ENCODE data around the gene COL25A1.
"Not testable (repeated sequence)": the region's sequence is repeated elsewhere in the genome, so short reads cannot be mapped to it uniquely, and the experiment has no call there.

COL25A1 gene

DNA sequence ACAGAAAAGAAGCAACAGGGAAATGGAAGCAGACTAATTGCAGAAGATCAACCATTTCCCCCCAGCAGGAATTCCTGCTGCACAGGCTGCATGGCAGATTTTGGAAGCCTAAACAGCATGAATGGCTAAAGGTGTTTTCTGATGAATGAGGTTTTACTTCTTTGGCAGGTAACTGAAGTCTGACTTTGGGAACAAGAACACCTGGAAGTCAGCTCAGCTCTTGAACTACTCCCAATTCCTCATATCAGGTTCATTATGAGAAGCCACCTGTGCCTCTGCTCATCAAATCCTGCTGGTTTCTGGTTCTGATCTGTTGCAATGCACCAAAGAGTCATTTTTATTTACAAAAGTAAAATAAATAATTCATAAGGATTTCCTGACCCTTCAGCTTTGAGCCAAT is 139.0 kb downstream of the COL25A1 start:
- DNase-seq = no peak

DNA sequence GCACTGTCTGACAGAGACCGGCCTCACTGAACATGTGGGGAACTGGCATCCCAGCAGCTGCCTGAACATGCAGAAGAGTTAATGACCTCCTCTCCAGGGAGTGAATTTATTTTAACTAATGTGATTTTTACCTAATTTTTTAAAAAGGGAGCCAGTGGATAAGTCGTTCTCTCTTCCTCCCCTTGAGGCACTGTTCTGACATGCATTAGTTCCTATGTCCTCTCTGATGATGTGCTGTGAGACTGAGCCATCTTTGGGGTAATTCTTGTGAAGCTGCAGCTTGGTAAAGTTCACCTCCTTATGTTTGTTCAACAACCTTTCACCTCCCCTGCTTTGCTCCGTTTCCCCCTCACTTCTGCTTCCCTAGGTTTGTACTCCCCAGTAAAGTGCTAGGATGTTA is 139.7 kb downstream of the COL25A1 start:
- DNase-seq = no peak

DNA sequence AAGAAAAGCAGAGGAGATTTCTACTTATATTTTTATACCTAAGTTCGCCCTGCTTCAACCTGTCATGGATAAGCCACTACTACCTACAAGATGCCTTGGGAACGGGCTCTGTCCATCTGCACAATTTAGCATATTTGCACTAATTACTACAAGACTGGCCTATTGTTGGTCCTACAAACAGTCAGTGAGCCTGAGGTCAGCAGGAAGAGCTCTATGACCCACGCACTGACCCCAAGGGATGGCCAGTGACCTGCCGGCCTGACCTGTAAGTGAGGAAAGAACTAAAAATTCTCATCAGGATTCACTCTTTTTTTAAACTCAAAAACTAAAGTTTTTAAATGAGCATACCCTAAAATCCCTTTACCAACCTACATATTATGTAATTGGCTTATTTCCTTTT is 142.0 kb downstream of the COL25A1 start:
- DNase-seq = no peak

DNA sequence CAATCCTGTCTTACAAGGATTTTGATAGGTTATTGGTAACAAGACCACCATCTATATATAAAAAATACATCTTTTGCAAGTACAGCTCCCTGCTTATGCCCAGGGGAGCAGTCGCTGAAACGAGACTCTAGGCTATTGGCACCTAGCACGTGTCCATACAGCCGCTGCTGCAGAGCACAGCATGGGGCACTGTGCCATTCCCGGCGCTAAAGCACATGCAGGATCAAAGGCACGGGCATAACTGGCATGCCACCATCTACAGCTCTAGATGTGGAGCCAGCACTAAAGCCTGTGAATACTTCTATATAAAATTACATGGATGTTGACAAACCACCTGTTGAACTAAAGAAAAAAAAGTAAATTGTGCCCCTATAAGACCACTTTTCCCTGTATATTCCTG is 144.8 kb downstream of the COL25A1 start:
- no peak for DNase-seq

DNA sequence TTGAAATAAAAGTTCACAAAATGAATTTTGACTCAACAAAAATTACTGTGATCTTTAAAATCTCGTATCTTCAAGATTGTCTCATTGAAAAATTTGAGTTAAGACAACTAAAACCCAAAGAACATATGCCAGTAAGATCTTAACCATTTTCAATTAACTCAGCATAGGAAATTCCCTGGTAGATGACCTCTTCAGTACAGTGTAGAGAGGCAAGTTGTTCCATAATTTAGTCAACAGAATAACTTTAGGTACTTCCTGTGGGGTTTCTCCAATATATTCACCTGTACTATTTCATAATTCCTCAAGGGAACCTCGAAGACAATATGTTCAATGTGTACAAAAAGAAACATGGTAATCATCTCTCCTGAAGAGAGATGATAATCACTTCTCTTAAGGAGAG is 145.3 kb downstream of the COL25A1 start:
- no peak for DNase-seq

DNA sequence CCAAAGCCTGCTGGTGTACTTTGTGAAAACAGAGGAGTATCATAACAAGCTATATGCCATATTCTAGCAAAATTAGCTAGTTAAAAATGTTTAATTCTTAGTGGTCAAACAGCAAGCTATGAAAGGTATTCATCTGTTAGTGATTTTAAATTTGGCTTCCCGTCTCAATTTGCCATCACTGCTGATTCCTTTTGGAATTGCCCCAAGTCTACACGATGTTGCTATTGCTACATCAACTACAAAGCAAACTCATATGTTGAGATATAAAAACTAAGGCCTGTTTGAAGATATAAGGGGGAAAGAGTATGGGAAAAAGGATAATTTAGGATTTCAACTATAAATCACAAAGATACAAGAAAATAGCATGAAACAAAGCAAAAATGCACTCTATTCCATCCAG is 146.1 kb downstream of the COL25A1 start:
- no peak for DNase-seq

DNA sequence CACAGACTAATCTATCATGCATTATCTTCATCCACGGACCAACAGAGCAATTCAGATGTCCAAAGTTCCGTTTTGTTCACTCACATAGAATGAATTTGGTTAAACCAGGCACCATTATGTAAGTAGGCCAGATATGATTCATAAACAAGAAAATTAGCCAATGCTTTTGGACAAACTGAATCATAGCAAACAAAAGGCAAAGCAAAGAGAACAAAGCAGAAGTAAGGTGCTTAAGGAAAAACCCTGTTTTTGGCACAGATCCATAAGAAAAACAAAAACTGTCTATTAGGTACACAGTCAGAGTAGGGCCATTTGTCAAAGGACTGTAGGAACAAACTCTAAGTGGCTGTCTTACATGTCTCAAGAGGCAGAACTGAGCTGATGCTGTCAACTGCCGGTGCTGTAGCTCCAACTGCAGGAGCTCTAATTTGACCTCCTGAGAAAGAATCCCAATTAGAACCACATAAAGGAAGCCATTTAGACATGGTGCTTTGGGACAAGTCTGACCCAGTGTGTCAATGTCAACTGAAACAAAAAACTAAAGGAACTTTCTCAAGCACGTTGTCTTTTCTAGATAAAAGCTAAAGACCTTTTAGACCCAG is 146.7 kb downstream of the COL25A1 start:
- DNase-seq = no peak

DNA sequence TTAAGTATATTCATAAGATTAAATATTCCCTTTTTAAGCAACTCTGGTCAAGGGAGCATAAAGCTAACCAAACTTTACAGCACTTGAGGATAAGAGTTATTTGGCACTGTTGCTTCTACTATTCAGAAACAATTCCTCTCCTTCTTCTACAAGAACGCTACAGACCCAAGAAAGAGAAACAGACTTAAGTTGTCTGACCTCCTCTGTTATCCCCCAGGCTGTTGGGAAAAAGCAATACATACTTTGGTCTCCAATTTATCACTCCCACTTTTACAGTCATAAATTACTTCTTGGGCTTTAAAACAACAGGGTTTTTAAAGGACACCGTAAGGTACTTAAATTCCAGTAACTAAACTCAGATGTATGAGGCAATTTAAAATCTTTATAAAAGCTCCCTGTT is 147.4 kb downstream of the COL25A1 start:
- DNase-seq = no peak

DNA sequence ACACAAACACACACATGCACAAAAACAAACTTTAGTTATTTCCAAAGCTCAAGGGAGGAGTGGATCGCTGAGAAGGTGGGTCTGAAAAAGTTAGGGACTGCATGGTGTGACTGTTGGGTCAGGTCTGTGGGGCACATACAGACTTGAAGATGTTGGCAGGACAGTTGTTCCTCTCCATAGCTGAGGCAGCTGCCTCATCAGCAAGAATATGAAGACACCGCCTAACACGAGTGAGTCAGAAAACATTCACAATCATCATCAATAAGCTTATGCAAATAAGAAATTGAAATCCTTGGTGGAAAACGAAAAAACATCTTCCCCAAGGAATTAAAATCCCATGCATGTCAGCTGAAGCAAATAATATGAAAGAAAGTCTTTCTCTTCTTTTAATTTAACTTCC is 148.0 kb downstream of the COL25A1 start:
- no peak for DNase-seq

DNA sequence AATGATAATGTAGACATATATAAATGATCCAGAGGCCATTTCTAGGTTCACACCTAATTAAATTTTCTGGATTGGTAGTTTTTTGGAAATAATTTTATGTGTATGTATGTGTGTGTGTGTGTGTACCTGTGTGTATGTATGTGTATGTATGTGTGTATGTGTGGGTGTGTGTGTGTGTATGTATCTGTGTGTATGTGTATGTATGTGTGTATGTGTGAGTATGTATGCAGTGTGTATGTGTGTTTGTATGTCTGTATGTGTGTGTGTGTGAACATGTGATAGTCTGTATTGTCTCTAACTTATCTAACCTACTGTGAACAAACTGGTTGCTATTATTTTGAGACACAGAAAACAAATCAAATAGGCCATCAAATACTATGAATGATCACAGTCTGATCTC is 152.6 kb downstream of the COL25A1 start:
- no peak for DNase-seq

DNA sequence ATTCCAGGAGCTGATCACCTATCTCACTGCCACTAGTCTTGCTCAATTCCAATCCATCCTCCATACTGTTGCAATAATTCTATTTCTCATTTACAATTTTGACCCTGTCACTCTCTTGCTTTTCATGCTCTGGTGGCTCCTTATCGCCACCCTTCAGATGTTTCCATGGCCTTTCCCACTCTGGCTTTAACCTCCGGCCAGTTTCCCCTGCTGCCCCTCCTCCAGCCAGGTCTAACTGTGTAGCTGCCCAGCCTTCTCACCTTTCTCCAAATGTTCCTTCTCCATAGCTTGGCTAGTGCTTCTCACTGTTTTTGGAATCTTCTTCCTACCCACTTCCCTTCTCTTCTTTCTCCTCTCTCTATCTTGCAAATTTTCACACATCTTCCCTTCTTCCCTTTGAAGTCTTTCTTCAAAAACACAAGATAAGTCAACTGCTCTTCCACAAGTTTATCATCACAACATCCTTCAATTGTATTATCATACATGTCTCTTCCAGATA is 153.8 kb downstream of the COL25A1 start:
- DNase-seq = no peak

DNA sequence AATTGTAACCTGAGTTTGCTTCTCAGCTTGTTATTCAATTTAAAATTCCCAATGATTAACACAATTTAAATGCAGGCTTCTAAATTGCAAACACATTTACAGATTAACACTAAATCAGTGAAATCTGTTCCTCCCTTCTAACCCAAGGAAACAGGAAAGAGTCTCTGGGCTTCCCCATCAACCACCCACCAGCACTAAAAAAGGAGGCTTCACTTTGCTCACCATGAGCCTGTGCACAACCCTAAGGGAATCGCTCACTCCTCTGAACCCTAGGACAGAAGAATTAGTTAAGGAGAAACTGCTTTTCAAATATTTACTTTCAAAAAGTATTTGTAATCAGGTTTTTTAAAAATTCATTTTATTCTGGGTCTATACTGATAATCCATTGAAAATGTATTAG is 155.3 kb downstream of the COL25A1 start:
- DNase-seq = no peak

DNA sequence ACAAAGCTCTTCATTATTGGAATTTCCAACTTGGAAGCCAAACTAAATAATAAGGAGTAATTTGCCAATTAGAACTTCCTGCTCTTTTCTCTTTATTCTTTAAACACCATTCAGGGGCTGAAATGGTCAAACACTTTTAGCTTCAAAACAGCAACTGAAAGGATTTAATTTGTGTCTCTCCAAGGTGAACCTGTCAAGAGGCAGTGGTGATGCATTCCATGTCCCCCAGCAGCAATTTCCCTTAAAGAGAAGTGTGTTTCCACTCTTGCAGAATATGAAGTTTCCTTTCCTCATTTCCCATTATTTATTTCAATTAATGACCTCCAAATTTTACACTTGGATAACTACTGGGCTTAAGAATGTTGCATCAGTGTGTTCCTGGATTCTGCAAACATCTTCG is 156.0 kb downstream of the COL25A1 start:
- DNase-seq = no peak

DNA sequence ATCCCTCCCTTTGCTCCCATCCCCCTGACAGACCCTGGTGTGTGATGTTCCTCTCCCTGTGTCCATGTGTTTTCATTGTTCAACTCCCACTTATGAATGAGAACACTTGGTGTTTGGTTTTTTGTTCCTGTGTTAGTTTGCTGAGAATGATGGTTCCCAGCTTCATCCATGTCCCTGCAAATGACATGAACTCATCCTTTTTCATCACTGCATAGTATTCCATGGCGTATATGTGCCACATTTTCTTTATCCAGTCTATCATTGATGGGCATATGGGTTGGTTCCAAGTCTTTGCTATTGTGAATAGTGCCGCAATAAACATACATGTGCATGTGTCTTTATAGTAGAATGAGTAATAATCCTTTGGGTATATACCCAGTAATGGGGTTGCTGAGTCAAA is 164.3 kb downstream of the COL25A1 start:
- DNase-seq = not testable (repeated sequence)

DNA sequence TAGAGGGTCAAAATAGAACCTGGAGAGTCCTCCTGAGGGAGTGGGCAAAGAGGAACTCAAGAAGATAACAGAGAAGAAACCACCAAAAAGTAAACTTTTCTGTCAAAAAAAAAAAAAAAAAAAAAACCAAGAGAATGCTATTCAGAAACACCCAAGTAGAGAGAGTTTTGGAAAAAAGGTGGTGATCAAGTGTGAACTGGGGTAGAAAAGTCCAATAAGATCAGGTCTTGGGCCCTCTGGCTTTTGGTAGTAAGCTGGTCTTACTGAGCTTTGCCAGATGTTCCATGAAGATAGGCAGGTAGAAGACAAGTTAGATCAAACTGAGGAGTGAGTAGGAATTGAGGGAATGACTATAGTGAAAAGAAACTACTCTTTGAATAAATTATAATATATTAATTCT is 167.5 kb downstream of the COL25A1 start:
- DNase-seq = no peak

DNA sequence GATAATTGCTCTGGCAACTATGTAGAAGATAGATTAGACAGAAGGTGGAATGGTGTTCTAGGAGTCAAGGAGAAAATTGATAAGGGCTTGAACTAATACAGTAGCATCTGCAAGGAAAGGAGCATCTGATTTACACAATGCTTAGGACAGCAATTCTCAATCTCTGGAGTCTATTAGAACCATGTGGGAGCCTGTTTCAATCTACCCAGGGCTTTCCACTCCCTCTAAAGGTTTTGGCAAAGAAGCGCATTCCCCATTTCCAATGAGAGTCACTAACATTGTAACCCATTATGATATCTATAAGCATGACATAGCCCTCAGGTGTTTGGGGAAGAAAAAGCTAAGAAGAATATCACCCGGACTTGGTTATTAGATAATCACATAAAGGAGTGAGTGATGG is 168.2 kb downstream of the COL25A1 start:
- DNase-seq = no peak

DNA sequence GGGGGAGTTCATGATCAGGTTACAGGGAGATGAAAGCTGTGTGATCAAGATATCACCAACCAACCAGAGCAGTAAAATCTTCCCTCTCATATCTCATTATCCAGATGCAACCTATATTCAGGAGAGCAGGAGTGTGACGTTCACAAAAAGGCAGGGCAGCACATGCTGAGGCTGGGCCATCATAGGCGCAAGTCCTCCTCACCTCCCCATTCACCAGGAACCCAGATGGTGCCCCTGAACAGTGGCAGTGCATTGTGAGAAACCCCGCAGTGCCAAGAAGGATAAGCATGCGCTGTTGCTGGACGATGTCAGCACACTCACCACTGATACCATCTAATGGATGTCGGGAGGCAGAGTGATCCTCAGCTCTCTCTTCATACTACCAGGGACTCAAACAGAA is 170.9 kb downstream of the COL25A1 start:
- DNase-seq = no peak

DNA sequence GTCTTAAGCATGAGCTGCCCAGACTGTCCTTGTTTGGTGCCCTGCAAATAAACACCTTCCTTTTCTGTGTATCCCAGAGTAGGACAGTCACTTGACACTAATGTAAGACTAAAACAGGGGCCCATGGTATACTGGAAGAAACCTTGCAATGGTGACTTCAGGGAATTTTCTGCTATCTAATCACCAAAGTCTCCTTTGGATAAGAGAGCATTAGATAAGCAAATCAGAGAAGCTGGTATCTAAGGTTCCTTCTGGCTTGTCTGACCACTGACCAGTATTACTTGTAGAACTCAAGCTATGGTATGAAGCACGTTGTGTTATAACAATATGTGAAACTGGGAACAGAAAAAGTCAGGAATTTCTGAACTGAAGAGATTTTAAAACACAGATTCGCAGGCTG is 173.9 kb downstream of the COL25A1 start:
- no peak for DNase-seq

DNA sequence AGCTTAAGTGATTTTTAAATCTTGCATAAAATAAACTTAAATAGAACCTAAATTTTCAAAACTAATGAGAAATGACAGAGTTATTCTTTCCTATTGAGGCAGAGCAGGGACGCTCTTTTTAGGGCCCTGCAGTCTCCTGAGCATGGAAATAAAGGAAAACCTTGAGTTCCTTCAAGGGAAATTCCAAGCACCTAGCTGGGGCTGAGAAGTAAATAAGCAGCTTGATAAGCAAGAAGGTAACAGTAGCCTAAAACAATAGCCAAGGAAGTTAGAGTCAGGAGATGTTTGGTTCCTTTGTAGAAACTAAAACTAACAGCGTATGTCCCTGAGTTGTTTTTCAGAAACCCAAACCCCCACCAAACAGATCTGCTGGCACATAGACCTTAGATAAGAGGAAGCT is 174.6 kb downstream of the COL25A1 start:
- no peak for DNase-seq

DNA sequence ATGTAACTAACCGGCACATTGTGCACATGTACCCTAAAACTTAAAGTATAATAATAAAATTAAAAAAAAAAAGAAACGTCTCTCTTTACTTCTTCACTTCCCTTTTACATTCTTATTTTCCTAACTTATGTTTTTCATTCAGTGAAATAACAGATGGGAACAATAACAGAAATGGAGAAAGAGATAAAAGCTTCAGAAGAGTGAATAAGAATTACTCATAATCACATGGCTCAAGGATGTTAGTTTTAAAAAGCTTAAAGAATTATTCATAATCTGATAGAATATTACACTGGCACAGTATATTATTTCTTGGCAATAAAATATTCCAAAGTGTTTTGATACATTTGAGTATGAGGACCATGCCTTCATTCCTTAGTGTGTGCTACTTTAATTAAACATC is 175.6 kb downstream of the COL25A1 start:
- DNase-seq = no peak

DNA sequence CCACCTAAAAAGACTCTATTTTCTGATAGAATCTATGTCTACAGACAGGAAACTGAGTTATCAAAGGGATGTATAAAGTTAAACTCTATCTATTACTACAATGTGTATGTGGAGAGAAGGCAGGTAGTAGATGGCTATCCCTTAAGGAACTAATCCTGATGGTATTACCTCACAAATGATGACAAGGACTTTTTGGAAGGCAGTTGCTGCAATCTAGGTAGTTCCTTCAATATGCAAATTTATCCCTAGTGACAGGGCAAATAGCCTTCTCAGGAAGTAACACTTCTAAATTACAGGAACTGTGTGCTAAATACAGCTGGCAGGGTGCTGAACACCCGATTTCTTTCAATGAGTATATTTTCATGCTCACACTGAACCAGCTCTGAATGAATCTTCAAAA is 177.4 kb downstream of the COL25A1 start:
- DNase-seq = no peak

DNA sequence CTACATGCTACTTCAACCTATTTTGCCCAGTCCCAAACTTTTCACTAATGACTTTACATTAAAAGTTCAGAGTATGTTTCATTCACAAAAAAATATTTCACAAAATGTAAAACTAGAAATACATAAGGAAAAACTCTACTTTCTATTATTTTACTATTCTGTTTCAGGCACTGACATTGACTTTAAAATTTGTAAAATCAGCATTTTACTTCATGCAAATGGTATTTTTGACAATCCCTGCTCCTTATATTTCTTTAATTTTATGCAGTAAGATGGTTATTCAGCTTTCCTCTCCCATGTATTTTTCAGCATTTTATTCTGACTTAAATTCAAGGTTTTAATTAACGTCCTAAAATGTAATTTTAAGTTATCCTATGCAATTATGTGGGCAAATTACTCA is 178.5 kb downstream of the COL25A1 start:
- DNase-seq = no peak

DNA sequence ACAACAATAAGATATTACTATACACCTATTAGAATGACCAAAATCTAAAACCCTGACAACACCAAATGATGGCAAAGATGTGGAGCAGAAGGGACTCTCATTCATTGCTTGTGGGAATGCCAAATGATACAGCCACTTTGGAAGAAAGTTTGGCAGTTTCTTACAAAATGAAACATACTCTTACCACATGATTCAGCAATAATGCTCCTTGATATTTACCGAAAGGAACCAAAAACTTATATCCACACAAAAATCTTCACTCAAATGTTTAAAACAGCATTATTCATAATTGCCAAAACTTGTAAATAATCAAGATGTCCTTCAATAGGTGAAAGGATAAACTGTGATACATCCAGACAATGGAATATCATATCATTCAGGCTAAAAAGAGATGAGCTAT is 180.9 kb downstream of the COL25A1 start:
- no peak for DNase-seq

DNA sequence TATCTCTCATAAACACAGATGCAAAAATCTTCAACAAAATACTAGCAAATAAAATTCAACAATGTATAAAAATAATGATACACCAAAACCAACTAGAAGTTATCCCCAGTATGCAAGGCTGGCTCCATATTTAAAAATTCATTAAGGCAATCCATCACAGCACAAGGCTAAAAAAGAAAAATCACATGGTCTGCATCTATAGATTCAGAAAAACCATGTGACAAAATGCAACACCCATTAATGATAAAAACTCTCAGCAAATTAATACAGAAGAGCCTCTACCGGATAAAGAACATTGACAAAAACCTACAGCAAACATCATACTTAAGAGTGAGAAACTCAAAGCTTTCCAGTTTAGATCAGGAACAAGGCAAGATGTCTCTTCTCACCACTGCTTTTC is 182.6 kb downstream of the COL25A1 start:
- no peak for DNase-seq

DNA sequence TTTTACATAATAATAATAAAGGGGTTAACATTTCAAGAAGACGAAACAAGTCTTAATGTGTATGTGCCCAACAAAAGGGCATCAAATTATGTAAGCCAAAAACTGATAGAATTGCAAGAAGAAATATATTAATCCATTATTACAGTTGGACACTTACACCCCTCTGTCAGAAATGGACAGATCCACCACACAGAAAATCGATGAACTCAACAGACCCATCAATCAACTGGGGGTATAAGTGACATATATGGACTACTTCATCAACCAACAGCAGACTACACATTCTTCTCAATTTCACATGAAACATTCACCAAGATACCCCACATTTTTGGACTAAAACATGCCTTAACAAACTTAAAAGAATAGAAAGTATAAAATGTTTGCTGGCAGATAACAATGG is 183.8 kb downstream of the COL25A1 start:
- no peak for DNase-seq

DNA sequence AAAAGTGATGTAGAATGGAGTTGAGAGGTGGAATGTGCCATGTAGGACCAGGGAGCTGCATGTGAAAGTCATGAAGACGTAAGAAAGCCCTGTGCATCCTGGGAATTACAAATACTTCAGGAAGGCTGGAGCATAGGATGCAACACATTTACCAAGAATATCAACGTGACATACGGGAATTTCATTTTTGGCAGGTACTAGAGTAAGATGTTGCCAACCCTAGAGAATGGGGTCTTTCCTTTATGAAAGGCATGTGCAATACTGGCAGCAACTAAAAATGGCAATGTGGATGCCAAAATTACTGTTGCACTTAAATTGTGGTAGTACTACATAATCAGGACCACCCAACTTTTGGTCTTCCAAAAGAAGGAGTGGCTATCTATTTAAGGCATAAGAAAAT is 188.0 kb downstream of the COL25A1 start:
- DNase-seq = no peak
